DOHH2 (cell line): ENCODE measurements around the gene AMIGO2.
"Not testable (repeated sequence)": the region's sequence is repeated elsewhere in the genome, so short reads cannot be mapped to it uniquely, and the experiment has no call there.

Experiments
- H3F3A ChIP-seq: fragments of 200-600 bp; sonication (generic), shearing (Covaris generic); 2 replicates; pipeline ENCODE4 v1.6.0; 2016; ENCODE audit warnings: antibody characterized with exemption, mild to moderate bottlenecking; ENCODE audit not compliant: control insufficient read depth, insufficient read depth
- H3K27ac ChIP-seq: fragments of 200-600 bp; sonication (generic); 2 replicates; pipeline ENCODE4 v1.5.1; 2014; ENCODE audit warnings: low read depth, mild to moderate bottlenecking, low read length, moderate library complexity
- H3K27me3 ChIP-seq: fragments of 200-600 bp; sonication (generic); 2 replicates; pipeline ENCODE4 v1.6.1; 2014; ENCODE audit warnings: mild to moderate bottlenecking, low read length, mixed read lengths; ENCODE audit not compliant: control insufficient read depth
- H3K36me3 ChIP-seq: fragments of 200-600 bp; sonication (generic); 2 replicates; pipeline ENCODE4 v1.6.1; 2014; ENCODE audit warnings: mild to moderate bottlenecking, low read length, moderate library complexity, mixed read lengths; ENCODE audit not compliant: control insufficient read depth
- H3K4me1 ChIP-seq: fragments of 200-600 bp; sonication (generic); 2 replicates; pipeline ENCODE4 v1.6.1; 2014; ENCODE audit warnings: mild to moderate bottlenecking, low read length, mixed read lengths; ENCODE audit not compliant: control insufficient read depth
- H3K4me2 ChIP-seq: fragments of 200-600 bp; sonication (generic); 2 replicates; pipeline ENCODE4 v1.6.0; 2014; ENCODE audit warnings: mild to moderate bottlenecking, low read length, moderate library complexity
- H3K4me3 ChIP-seq: fragments of 200-600 bp; sonication (generic); 2 replicates; pipeline ENCODE4 v1.5.1; 2014; ENCODE audit warnings: mild to moderate bottlenecking, low read length, mixed read lengths
- H3K79me2 ChIP-seq: fragments of 200-600 bp; sonication (generic); 2 replicates; pipeline ENCODE4 v1.6.1; 2014; ENCODE audit warnings: mild to moderate bottlenecking, low read length, mixed read lengths; ENCODE audit not compliant: control insufficient read depth
- H3K9me2 ChIP-seq: fragments of 200-600 bp; sonication (generic); replicated peaks from 2 replicates; pipeline ENCODE4 v1.6.1; 2014; ENCODE audit warnings: mild to moderate bottlenecking, low read length, mixed read lengths; ENCODE audit not compliant: control insufficient read depth
- H3K9me3 ChIP-seq: fragments of 200-600 bp; sonication (generic); 2 replicates; pipeline ENCODE4 v1.6.1; 2014; ENCODE audit warnings: antibody characterized with exemption, low read length, mixed read lengths; ENCODE audit not compliant: control insufficient read depth, insufficient read depth
- H4K20me1 ChIP-seq: fragments of 200-600 bp; sonication (generic); 2 replicates; pipeline ENCODE4 v1.6.0; 2014; ENCODE audit warnings: low read depth, mild to moderate bottlenecking, antibody characterized with exemption, low read length, moderate library complexity; ENCODE audit not compliant: control insufficient read depth, insufficient read depth
- EZH2phosphoT487 ChIP-seq: fragments of 200-600 bp; sonication (generic); IDR thresholded peaks from 2 replicates; pipeline ENCODE4 v1.6.1; 2017; ENCODE audit warnings: borderline replicate concordance, mild to moderate bottlenecking, antibody characterized with exemption, low read length, moderate library complexity, mixed read lengths
- TF ChIP-seq, protein P1 (sequence below): fragments of 200-600 bp; sonication (generic); IDR thresholded peaks from one replicate; pipeline ENCODE4 v1.5.1; 2014; ENCODE audit warnings: antibody characterized with exemption, mild to moderate bottlenecking, low read depth, low read length; ENCODE audit not compliant: poor library complexity, severe bottlenecking

AMIGO2 gene

DNA sequence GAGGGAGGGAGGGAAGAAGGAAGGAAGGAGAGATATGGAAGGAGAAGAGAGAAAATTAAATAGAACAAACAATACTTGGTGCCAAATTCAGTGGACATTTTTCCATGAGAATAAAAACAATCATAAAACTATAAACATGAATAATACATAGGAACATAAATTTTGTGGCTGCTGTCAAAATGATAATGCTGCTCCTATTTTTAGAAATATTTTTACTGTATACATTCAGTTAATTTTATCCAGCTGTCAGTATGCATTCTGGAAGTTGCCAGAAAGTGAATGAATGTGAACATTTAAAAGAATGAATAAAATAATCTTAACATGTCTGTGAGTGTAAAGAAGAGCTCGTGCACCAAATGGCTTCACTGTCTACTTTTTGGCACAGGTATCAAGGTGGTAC, 14.2 kb downstream of the AMIGO2 start:
- no peaks in the 10 kb centered on the region for H3K36me3 ChIP-seq
- no peaks in the 10 kb centered on the region for H4K20me1 ChIP-seq
- H3K27me3 ChIP-seq = peaks cover 3% of the 10 kb centered on the region; the same call in 1 of the 2 replicates
- TF ChIP-seq, protein P1, sequence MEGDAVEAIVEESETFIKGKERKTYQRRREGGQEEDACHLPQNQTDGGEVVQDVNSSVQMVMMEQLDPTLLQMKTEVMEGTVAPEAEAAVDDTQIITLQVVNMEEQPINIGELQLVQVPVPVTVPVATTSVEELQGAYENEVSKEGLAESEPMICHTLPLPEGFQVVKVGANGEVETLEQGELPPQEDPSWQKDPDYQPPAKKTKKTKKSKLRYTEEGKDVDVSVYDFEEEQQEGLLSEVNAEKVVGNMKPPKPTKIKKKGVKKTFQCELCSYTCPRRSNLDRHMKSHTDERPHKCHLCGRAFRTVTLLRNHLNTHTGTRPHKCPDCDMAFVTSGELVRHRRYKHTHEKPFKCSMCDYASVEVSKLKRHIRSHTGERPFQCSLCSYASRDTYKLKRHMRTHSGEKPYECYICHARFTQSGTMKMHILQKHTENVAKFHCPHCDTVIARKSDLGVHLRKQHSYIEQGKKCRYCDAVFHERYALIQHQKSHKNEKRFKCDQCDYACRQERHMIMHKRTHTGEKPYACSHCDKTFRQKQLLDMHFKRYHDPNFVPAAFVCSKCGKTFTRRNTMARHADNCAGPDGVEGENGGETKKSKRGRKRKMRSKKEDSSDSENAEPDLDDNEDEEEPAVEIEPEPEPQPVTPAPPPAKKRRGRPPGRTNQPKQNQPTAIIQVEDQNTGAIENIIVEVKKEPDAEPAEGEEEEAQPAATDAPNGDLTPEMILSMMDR = no peak
- TF ChIP-seq EZH2phosphoT487 = no peak
- no peaks in the 10 kb centered on the region for H3K4me1 ChIP-seq
- no peaks in the 10 kb centered on the region for H3K9me3 ChIP-seq
- no peak overlapping the region for H3K4me2 ChIP-seq
- no peaks in the 10 kb centered on the region for H3F3A ChIP-seq
- H3K79me2 ChIP-seq = no peaks in the 10 kb centered on the region
- H3K27ac ChIP-seq = no peak overlapping the region
- H3K4me3 ChIP-seq = no peak overlapping the region
- H3K9me2 ChIP-seq = no peaks in the 10 kb centered on the region

DNA sequence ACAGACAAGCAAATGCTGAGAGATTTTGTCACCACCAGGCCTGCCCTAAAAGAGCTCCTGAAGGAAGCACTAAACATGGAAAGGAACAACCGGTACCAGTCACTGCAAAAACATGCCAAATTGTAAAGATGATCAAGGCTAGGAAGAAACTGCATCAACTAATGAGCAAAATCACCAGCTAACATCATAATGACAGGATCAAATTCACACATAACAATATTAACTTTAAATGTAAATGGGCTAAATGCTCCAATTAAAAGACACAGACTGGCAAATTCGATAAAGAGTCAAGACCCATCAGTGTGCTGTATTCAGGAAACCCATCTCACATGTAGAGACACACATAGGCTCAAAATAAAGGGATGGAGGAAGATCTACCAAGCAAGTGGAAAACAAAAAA, 21.1 kb downstream of the AMIGO2 start:
- H4K20me1 ChIP-seq, H3K79me2 ChIP-seq, H3K4me3 ChIP-seq, H3K9me2 ChIP-seq, H3K9me3 ChIP-seq, H3F3A ChIP-seq, H3K4me2 ChIP-seq, H3K4me1 ChIP-seq, H3K27ac ChIP-seq, H3K36me3 ChIP-seq: not testable (repeated sequence)
- peaks cover 20% of the 10 kb centered on the region for H3K27me3 ChIP-seq

DNA sequence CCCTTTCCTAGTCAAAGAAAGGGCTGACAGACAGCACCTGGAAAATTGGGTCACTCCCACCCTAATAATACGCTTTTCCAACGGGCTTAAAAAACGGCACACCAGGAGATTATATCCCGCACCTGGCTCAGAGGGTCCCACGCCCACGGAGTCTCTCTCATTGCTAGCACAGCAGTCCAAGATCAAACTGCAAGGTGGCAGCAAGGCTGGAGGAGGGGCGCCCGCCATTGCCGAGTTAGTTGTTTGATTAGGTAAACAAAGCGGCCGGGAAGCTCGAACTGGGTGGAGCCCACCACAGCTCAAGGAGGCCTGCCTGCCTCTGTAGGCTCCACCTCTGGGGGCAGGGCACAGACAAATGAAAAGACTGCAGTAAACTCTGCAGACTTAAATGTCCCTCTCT, 22.8 kb downstream of the AMIGO2 start:
- H4K20me1 ChIP-seq, H3K9me2 ChIP-seq, H3K27ac ChIP-seq, H3F3A ChIP-seq, H3K4me3 ChIP-seq, H3K9me3 ChIP-seq, H3K4me2 ChIP-seq, H3K36me3 ChIP-seq, H3K4me1 ChIP-seq, H3K79me2 ChIP-seq: not testable (repeated sequence)
- peaks cover 25% of the 10 kb centered on the region for H3K27me3 ChIP-seq

DNA sequence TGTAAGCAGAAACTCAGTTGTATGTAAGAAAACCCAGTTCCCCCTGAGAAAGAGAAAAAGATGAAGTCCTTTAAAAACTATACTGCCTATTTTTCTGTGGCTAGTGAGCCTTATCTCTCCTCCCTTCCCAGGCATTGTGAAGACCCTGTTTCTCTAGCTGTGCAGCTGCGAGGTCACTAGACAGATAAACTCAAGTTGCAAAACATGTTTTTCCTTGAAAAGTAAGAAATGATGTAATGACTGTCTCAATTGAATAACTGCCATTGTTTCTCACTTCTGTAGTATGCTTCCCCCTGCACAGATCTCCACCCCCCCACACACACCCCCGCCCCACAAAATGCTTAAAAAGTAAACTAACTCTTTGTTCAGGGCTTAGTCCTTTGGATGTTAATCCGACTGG, 23.9 kb downstream of the AMIGO2 start:
- not testable (repeated sequence) for H3F3A ChIP-seq, H3K4me2 ChIP-seq, H3K79me2 ChIP-seq, H3K36me3 ChIP-seq, H3K27ac ChIP-seq, H3K4me3 ChIP-seq, H3K4me1 ChIP-seq, H3K9me2 ChIP-seq, H4K20me1 ChIP-seq
- Histone ChIP-seq H3K9me3 (peaks cover 13% of the 10 kb centered on the region), H3K27me3 (peaks cover 25% of the 10 kb centered on the region)

DNA sequence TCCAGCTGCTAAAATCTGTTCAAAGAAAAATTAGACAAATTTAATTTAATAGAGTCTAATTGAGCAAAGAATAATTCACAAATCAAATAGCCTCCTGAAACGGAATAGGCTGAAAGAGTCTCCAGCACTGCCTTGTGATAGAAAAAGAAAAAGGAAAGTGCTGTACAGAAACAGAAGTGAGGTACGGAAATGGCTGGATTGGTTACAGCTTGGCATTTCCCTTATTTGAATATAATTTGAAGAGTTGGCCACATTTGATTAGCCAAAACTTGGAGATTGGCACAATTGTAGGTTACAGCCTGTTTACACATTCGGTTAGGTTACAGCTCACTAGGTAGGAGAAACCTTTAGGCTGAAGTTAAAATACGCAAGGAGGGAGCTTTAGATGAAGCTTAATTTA, 25.1 kb downstream of the AMIGO2 start:
- H3K9me3 ChIP-seq = peaks cover 17% of the 10 kb centered on the region
- H3K27ac ChIP-seq = no peak overlapping the region

More for the DNA sequence above, 25.1 kb downstream of the AMIGO2 start:
- Histone ChIP-seq H3K36me3 (no peaks in the 10 kb centered on the region), H3K9me2 (no peaks in the 10 kb centered on the region), H3K4me3 (no peak overlapping the region), H3F3A (no peaks in the 10 kb centered on the region), H3K27me3 (peaks cover 25% of the 10 kb centered on the region), H4K20me1 (no peaks in the 10 kb centered on the region), H3K4me1 (peaks cover 10% of the 10 kb centered on the region), H3K79me2 (no peaks in the 10 kb centered on the region), H3K4me2 (no peak overlapping the region)
- TF ChIP-seq, protein P1 = no peak
- TF ChIP-seq EZH2phosphoT487 = no peak
